ENCODE results near the gene SYNGR3. TPM values are rescaled to one million over a fixed set of nuclear protein-coding genes. Genes with fewer than 3 reads are reported as not detected.

SYNGR3 gene
- total RNA-seq, 1 experiment from 2014 or later = 11.9 TPM

DNA sequence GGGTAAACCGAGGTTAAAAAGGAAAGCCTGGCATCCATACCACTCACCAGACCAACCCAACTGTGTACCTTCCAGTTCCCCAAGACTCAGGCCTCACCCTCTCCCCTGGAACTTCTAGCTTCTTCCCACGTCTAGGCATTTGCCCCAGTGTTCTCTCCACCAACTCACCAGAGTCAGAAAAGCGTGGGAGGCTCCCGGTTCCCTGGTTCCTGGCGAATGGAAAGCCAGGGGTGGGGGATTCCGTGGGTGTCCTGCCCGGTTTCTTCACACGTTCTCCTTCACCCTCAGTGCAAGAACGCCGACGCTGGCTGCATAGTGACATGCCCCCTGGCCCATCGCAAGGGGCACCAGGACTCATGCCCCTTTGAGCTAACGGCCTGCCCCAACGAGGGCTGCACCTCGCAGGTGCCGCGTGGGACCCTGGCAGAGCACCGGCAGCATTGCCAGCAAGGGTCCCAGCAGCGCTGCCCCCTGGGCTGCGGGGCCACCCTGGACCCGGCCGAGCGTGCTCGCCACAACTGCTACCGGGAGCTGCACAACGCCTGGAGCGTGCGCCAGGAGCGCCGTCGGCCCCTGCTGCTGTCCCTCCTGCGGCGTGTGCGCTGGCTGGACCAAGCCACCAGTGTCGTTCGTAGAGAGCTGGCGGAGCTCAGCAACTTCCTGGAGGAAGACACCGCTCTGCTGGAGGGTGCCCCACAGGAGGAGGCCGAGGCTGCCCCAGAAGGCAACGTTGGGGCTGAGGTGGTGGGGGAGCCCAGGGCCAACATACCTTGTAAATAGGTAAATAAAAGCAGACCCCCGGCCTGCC lies 21.4 kb upstream of the SYNGR3 start:
- H3K4me1 ChIP-seq (ENCODE audit: insufficient read depth, low read length) = no peaks in the 10 kb centered on the region
- no peak overlapping the region for H3K4me3 Mint-ChIP-seq
- peaks cover 0 to 3% of the 10 kb centered on the region in 2 experiments; a peak in 3 of 5 replicates for H3K9me3 Mint-ChIP-seq
- H3K23ac ChIP-seq (ENCODE audit: insufficient read length, low read depth, low read length) = no peak overlapping the region
- no peak overlapping the region for H2BK20ac ChIP-seq (ENCODE audit: low read depth, low read length, poor library complexity, severe bottlenecking)
- H3K36me3 Mint-ChIP-seq (ENCODE audit: insufficient read depth in 1 of 3, low read depth in 3 of 3) = peaks cover 9 to 14% (median 10%) of the 10 kb centered on the region in 3 experiments
- no peak overlapping the region for H2BK15ac ChIP-seq (ENCODE audit: low read depth, low read length)
- H2BK5ac ChIP-seq (ENCODE audit: insufficient read length, low read length) = no peak overlapping the region
- no peak overlapping the region for H4K8ac ChIP-seq (replicated peaks; ENCODE audit: insufficient read length, low read depth, low read length)
- no peak overlapping the region for H4K91ac ChIP-seq (ENCODE audit: insufficient read length, low read depth, low read length)
- H3K4me2 ChIP-seq (ENCODE audit: insufficient read depth, insufficient read length, low read length) = no peak overlapping the region
- H2AFZ ChIP-seq (ENCODE audit: low read length) = no peak overlapping the region
- H2AK5ac ChIP-seq (ENCODE audit: insufficient read length, low read length) = no peak overlapping the region
- H3K27ac ChIP-seq (ENCODE audit: insufficient read length, low read depth, low read length) = no peak overlapping the region
- H3K18ac ChIP-seq (ENCODE audit: insufficient read length, low read depth, low read length) = no peak overlapping the region
- no peaks in the 10 kb centered on the region for H3K27me3 ChIP-seq (ENCODE audit: insufficient read depth, low read length)
- no CpG with 5 or more reads among the region's 41 CpGs for WGBS (ENCODE audit: extremely low coverage, insufficient read length, low lambda C conversion rate)
- H3K56ac ChIP-seq (ENCODE audit: insufficient read length, low read depth, low read length) = no peak overlapping the region
- peaks cover 2% of the 10 kb centered on the region; the same call in 1 of the 2 replicates for H3K27me3 Mint-ChIP-seq (ENCODE audit: low read depth)
- H3K79me2 ChIP-seq (ENCODE audit: insufficient read depth, low read length) = peaks cover 23% of the 10 kb centered on the region
- no peak for DNase-seq
- no peak overlapping the region for H2BK12ac ChIP-seq (ENCODE audit: insufficient read length, low read depth, low read length)
- H4K20me1 ChIP-seq (ENCODE audit: control insufficient read depth, insufficient read depth, insufficient read length) = no peaks in the 10 kb centered on the region
- no peak overlapping the region for H3K9ac ChIP-seq (ENCODE audit: extremely low read depth, insufficient read length, low read length)
- peaks cover 5% of the 10 kb centered on the region for H3K79me1 ChIP-seq (ENCODE audit: insufficient read depth, low read depth, low read length, poor library complexity, severe bottlenecking)
- no peaks in the 10 kb centered on the region for H3K9me3 ChIP-seq (ENCODE audit: control insufficient read depth, low read depth, low read length)
- TF ChIP-seq, protein P1, sequence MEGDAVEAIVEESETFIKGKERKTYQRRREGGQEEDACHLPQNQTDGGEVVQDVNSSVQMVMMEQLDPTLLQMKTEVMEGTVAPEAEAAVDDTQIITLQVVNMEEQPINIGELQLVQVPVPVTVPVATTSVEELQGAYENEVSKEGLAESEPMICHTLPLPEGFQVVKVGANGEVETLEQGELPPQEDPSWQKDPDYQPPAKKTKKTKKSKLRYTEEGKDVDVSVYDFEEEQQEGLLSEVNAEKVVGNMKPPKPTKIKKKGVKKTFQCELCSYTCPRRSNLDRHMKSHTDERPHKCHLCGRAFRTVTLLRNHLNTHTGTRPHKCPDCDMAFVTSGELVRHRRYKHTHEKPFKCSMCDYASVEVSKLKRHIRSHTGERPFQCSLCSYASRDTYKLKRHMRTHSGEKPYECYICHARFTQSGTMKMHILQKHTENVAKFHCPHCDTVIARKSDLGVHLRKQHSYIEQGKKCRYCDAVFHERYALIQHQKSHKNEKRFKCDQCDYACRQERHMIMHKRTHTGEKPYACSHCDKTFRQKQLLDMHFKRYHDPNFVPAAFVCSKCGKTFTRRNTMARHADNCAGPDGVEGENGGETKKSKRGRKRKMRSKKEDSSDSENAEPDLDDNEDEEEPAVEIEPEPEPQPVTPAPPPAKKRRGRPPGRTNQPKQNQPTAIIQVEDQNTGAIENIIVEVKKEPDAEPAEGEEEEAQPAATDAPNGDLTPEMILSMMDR (conservative IDR thresholded peaks at IDR 0.05) = no peak
- H2BK120ac ChIP-seq (ENCODE audit: low read depth, low read length, poor library complexity, severe bottlenecking) = no peak overlapping the region
- no peak overlapping the region for H3K27ac Mint-ChIP-seq
- peaks cover 15 to 27% of the 10 kb centered on the region in 2 experiments for H3K4me1 Mint-ChIP-seq
- H3K4ac ChIP-seq (ENCODE audit: low read depth, low read length) = no peak overlapping the region
- H3K23me2 ChIP-seq (ENCODE audit: insufficient read length, low read depth, low read length, poor library complexity, severe bottlenecking) = peaks cover 21% of the 10 kb centered on the region
- H4K5ac ChIP-seq (ENCODE audit: insufficient read length, low read depth, low read length) = no peak overlapping the region
- no peak overlapping the region for H3K14ac ChIP-seq (ENCODE audit: insufficient read depth, low read length)
- no peak overlapping the region for H3T11ph ChIP-seq (ENCODE audit: low read length)
